RKO (cell line): ENCODE measurements around the gene ACAA2.
A peak's percentile ranks its signal among the peaks of the same experiment; 100 is the strongest.
"Not testable (repeated sequence)": the region's sequence is repeated elsewhere in the genome, so short reads cannot be mapped to it uniquely, and the experiment has no call there.

Source experiments
- DNase-seq: peaks from one replicate; pipeline ENCODE4 v3.0.0-alpha.2; 2016; ENCODE audit warnings: low spot score

Gene ACAA2

GRCh38 chr18:49844903-49845302 is 31.6 kb upstream of the ACAA2 start:
- DNase-seq: no peak

DNA sequence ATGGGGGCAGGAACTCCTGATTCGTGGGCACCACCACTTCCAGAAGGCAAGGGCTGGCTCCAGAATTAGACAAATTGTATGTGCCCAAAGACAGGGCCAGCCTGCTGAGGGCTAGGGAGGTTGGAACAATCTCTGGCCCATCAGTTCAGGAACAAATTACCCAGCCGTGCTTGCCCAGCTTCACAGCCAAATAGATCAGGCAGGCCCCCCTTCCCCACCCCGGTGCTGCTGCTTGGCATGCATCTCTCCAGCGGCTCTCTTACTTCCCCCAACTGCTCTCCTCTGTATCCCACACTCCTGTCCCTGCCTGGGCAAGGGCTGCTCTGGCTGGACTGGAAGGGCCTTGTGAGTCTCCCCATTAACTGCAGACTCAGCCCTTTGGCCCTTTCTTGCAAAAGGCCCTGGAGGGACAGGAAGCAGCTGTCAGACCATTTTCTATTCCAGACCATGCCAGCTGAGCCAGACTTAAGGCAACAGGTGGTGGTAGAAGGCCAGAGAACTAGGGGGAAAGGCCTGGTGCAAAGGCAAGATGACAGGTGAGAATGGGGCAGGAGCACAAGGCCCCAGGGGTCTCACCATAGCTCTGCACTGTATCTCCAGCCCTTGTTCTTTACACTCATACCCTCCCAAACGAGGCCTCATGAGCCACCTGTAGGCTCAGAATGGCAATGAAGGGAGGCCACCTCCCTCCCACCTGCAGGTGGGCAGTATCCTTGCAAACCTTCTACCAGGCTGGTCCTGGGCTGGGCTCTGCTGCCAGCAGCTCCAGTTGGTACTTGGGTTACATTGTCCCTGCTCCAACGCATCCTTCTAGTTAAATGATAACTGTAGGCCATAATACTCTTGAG is 30.7 kb upstream of the ACAA2 start:
- no peak for DNase-seq

- no peak for DNase-seq
Measured at GRCh38 chr18:49843131-49843530, 29.8 kb upstream of the ACAA2 start.

DNA sequence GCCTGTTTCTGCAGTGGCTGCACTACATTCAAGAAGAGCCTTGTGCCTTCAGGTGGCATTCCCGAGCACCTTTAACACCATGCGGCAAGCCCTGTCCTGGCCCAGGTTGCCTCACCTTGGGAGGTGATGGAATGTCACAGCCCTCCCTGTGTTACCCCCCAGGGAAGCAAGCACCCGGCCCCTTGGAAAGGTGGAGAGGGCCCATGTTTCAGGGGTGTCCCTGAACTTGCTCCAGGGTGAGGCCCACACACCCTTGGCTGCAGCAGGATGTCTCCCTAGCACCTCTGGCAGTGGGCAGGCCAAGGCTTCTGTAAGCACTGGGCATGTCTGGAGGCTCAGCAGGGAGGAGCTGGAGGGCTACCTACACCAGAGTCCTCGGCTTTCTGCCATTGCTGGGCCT is 29.3 kb upstream of the ACAA2 start:
- DNase-seq: no peak

DNA sequence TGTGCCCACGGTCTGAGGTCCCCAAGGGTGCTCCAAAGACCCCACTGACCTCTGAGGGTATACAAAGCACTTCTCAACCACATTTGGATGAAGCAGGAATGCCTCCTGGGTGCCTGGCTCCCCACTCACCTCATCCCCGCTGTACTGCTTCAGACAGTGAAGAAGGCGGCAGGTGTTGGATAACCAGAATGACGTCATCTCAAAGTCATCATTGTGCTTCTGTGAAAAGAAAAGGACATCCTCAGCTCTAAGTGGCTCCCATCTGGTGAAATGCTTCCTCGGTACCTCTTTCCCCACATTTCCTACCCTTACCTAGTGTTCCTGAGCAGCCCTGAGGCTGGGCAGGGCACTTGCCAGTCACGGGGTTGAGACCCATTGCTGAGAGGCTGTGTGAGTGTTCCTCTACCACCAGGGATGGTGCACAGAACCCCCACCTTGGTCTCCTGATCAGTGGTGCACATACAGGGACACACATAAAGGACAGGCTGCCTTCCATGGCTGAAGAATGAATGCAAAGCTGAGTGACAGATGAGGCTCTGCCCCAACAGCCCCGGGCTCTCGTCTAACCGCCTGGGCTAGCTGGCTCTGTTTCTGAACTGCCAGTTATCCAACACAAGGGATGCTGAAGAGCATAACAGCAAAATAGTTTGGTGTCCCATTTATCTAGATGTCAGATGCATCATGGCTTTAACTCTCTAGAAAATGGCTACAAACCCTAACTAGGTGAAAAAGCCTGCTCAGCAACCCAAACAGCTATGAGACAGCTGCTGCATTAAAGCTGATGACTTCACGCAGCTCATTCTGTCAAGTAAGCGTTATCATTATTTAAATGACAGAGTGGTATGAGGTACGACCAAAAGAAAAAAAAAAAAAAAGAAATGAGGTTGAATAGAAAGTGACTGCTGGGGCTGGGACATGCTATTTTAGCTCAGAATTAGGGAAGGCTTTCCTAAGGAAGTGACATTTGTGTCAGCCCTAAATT is 28.2 kb upstream of the ACAA2 start:
- DNase-seq: no peak

GRCh38 chr18:49839012-49839411 is 25.7 kb upstream of the ACAA2 start:
- no peak for DNase-seq

- DNase-seq: no peak
Measured at GRCh38 chr18:49838381-49838780, 25.0 kb upstream of the ACAA2 start.

GRCh38 chr18:49837889-49838288 is 24.6 kb upstream of the ACAA2 start:
- DNase-seq: no peak

GRCh38 chr18:49837316-49837835 is 24.0 kb upstream of the ACAA2 start:
- DNase-seq: not testable (repeated sequence)

GRCh38 chr18:49835405-49835804 is 22.1 kb upstream of the ACAA2 start:
- no peak for DNase-seq

DNA sequence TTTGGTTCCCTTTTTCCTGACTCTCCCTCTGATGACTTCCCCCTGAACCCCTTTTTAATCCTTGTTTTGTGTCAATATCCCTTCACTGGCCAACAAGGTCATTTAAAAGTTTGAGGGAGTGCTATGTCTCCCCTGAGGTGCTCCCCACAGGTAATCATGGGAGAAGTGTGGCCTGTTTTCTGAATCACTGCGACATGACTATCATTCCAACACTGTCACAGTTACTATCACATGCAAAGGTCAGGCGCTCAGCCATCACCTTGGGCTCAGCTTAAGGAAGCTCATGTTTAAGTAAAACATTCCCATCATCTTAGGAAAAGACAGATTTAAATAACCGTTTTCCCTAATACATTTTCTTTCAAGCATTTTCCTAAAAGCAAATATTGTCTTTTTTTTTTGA is 20.9 kb upstream of the ACAA2 start:
- DNase-seq: no peak

DNA sequence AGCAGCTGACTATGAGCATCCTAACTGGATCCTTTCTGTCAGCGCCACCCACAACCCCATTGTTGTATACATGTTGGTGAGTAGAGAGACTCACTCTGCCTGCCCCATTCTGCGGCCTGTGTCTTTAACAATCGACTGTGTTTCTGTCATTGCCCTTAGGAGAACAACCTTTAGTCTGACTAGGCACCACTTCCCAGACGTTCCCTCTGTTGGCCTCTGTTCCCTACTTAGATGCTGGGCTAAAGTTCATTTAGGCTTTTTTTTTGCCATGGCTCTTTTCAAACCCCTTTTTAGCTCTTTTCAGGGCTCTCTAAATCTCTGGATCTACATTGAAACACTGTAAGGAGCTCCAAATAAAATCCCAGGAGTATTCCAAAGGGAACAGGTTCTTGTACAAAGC is 20.5 kb upstream of the ACAA2 start:
- no peak for DNase-seq

DNA sequence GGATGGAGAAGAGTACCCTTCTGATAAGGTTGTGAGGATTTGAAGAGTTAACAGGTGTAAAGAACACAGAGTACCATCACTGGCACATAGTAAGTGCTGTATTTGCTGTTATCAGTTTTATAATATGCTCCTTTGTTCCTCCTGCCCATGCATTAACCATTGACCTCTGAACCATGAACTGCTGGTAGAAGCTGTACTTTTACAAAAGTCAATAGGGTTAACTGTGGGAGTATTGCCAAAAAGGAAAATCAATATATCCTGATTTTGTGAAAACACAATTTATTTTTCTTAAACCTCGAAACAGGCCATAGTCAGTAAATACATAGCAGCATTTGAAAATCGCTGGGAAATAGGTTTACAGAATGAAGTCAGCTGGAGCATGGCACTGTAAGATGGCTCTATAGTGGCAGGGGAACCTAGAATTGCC is 18.9 kb upstream of the ACAA2 start:
- no peak for DNase-seq

- no peak for DNase-seq
Measured at GRCh38 chr18:49827996-49828395, 14.7 kb upstream of the ACAA2 start.

GRCh38 chr18:49819823-49820671 is 6.7 kb upstream of the ACAA2 start:
- DNase-seq: no peak

DNA sequence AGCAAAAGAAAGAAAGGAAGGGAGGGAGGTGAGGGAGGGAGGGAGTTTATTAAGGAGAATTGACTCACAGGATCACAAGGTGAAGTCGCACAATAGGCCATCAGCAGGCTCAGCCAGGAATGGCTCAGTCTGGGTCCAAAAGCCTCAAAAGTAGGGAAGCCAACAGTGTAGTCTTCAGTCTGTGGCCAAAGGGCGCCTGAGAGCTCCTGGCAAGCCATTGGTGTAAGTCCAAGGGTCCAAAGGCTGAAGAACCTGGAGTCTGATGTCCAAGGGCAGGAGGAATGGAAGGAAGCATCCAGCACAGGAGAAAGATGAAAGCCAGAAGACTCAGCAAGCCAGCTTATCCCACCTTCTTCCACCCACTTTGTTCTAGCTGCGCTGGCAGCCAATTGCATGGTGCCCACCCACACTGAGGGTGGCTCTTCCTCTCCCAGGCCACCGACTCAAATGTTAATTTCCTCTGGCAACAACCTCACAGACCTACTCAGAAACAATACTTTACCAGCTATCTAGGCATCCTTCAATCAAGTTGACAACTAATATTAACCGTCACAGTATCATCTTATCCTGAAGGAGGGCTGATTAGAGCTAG is 5.8 kb upstream of the ACAA2 start:
- DNase-seq: no peak

DNA sequence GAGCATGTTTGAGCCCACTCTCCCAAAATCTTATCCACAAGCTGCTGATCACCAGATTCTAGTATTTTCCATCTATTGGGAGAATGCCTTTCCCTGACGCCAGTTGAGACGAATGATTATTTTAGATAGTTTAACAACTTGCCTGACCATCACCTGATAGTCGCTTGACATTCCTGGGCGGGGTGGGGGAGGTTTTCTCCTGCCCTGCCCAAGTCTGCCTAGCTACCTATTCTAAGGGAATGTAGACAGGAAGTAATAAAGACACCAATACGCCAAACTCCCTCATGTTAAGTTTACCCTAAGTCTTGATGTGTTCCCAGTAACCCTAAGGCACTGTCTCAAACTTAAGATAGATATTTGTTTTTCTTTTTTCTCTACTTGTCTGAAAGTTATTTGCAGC is 4.6 kb upstream of the ACAA2 start:
- DNase-seq: no peak

- no peak for DNase-seq
Measured at GRCh38 chr18:49815927-49816326, 2.6 kb upstream of the ACAA2 start.

DNA sequence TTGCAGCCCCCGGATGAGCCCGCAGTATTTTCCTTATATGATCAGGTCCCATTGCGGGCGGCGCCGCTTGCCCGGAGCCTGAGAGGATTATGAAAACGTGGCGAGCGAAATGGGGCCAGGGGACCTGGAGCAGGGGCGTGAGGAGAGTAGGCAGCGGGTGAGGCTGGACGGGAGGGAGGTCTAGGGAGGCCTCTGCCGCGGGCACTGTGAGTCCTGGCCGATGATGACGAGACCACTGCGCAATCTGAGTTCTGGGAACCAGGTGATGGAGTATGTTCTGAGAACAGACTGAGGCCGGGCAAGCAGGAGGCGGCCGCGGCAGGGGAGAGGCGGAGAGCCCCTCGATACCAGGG is 790 bp upstream of the ACAA2 start:
- DNase-seq: peak; percentile 67

GRCh38 chr18:49813069-49813318 is 339 bp downstream of the ACAA2 start:
- DNase-seq: peak; percentile 52

DNA sequence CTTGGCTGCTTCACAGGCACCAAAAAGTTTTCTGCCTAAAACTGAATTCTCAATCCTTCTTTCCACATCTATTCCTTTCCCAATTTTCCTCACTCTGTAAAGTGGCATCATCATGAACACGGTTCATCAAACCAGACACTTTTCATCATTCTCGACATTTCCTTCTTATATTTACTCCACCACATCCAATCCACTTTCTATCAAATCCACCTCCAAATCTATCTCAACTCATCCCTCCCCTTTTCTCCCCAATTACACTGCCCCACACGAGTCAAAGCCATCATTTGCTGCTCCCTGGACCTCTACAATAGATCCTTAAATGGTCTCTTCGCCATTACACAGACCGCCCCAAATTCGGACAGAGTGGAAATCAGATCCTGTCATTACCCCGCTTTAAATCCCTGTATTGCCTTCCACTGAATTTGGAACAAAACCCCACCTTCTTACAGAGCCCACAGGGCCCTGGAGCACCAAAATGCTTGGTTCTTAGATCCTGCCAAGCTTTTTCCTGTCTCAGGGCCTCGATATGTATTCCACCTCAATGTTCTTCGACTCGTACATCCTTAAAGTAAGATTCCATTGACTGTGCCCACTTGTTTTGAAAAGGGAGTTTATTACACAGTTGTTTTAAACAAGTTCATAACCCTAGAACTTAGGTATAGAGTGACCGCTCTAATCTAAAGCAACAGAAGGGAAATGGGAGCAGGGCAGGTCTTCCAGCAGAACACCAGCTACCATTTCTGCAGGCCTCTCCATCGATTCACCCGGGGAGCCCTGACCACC is 856 bp downstream of the ACAA2 start:
- DNase-seq: no peak
